Hematopoietic multipotent progenitor cell treated with erythropoietin and hydrocortisone succinate and interleukin-3 and kit ligand, for 15 days (in vitro differentiated cells): ENCODE results near the gene MAPT.

Experiments used
- DNase-seq: peaks from one replicate; pipeline ENCODE4 v3.0.0-alpha.2; 2015; ENCODE audit warnings: low spot score

MAPT gene

GRCh38 chr17:46028981-46029565 is 134.7 kb downstream of the MAPT start:
- no peak for DNase-seq

DNA sequence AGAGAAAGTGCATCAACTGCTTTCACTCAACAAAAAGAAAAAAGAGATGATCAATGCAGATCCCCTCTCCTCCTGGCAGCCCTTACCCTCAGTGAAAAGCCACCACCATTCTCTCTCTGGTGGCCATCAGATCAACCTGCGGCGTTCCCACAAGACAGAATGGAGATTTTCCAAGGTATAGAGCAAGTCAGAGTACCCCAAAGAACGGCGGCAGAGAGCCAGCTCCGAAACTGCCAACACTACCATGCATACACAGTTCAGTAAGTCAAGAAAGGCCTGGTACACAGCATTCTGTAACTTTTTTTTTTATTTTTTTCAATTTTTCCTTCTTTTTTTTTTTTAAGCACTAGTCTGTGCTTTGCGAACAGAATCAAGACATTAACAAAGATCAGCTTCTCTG is 135.3 kb downstream of the MAPT start:
- no peak for DNase-seq

GRCh38 chr17:46030752-46031151 is 136.4 kb downstream of the MAPT start:
- DNase-seq, result no peak

GRCh38 chr17:46031440-46031839 is 137.1 kb downstream of the MAPT start:
- no peak for DNase-seq

DNA sequence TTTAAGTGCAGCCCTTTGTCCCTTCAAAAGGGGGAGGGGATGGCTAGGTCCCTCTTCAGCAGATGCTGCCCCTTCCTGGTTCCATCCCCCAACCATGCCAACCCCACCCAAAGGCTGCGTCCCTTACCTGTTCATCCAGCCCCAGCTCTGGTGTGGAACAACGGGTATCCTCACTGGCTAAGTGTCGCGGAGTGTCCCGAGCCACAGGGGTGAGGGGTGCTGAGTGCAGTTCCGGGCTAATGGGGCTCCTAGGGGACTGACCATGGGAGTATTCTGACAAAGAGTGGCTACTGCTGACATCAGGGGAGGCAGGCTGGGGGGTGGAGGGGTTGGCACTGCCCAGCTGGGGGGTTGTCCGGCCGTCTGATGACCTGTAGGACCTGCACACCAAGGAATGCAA is 137.6 kb downstream of the MAPT start:
- no peak for DNase-seq

- DNase-seq, result no peak
These were observed 138.6 kb downstream of the MAPT start for GRCh38 chr17:46032909-46033308.

GRCh38 chr17:46033392-46033791 is 139.0 kb downstream of the MAPT start:
- DNase-seq, result no peak

- DNase-seq, result no peak
These were observed 140.9 kb downstream of the MAPT start for GRCh38 chr17:46035112-46035818.

DNA sequence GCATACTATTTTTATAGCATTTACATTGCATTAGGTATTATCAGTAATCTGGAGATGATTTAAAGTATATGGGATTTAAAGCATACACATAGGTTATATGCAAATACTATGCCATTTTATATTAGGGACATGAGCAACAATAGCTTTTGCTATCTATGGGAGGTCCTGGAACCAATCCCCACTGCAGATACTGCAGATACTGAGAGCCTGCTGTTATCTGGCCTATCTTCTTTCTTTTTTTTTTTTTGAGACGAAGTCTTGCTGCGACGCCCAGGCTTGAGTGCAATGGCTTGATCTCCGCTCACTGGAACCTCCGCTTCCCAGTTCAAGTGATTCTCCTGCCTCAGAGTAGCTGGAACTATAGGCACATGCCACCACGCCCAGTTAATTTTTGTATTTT is 142.1 kb downstream of the MAPT start:
- no peak for DNase-seq

GRCh38 chr17:46037722-46038255 is 143.4 kb downstream of the MAPT start:
- no peak for DNase-seq

GRCh38 chr17:46038414-46038813 is 144.1 kb downstream of the MAPT start:
- no peak for DNase-seq

DNA sequence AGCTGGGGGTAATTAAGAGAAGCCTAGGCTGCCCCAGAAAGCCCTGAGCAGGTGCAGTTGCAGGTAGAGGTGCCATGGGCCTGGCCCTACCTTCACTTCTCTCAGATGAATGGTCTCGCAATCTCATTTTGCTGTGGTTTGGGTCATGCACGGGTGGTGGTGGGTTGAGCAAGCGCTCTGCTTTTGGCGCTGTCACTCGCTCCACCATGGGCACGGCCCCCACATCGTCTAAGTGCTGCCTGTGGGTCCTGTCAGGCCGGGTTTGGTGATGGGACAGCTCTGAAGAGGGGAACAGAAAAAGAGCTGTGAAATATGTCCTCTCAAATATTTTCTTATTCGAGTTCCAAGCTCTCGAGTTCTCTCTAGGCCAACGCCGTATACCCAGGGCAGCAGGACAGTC is 144.6 kb downstream of the MAPT start:
- DNase-seq, result no peak

DNA sequence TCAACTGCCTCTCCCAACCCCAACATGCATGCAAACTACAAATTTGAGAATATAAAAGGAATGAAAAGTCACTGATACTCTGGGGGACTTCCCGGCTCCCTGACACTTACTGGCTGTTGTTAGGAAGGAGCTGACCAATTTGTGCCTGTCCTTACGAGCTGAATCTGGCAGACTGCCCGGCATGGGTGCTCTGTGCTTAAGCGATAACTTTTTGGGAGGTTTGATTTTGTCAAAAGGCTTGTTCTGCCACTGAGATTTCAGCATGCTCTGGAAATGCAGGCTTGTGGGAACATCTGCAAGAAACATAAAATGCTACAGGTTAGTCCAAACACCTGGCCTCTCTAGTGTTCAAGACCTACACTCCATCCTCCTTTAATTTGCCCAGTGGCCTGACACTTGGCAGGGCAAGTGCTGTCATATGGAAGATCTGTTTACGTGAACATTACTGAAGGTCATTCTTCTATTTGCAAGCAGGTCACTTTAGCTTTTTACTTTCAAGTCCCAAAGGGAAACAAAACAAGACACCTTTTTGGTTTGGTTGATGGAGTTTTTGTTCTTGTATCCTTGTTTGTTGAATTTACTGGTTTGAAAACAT is 145.3 kb downstream of the MAPT start:
- no peak for DNase-seq

- DNase-seq, result no peak
These were observed 147.9 kb downstream of the MAPT start for GRCh38 chr17:46042246-46042645.

DNA sequence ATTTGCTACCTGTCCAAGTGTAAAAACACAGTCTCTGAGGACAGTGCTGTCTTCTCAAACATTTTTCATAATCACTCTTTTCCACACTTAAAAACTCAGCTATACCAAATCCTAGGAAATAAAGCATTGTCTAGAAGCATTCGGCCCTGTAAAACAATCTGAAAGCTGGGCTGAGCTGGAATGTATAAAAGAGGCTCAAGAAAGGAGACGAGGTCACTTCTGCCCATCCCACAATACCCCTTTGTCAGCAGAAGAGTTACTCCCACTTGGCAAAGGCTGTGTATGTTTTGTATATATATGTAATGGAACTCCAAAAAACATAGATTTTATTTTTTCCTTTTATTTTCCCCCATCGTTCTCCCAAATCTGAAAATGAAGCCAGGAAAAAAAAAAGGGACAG is 148.6 kb downstream of the MAPT start:
- DNase-seq, result no peak

- no peak for DNase-seq
These were observed 149.3 kb downstream of the MAPT start for GRCh38 chr17:46043606-46044005.

GRCh38 chr17:46044286-46044928 is 150.1 kb downstream of the MAPT start:
- peak; percentile 84 for DNase-seq

- DNase-seq, result no peak
These were observed 150.6 kb downstream of the MAPT start for GRCh38 chr17:46044989-46045388.

DNA sequence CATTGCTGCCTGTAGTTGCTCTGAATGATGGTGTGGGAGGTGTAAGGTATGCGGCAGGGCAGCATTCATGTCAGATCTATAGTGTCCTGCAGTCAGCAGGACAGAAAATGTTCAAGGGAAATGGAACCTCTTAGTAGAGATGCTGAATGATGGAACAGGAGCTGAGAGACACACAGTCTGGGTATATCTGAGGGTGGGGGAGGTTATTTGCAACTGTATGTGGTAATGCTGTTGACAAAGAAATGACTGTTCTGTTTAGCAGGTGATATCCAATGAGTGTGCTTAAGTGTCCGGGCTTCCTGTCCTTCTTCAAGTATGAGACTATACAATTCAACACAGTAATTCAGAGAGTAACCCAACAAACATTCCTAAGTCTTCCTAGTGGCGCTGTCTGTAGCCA is 151.3 kb downstream of the MAPT start:
- DNase-seq, result no peak

DNA sequence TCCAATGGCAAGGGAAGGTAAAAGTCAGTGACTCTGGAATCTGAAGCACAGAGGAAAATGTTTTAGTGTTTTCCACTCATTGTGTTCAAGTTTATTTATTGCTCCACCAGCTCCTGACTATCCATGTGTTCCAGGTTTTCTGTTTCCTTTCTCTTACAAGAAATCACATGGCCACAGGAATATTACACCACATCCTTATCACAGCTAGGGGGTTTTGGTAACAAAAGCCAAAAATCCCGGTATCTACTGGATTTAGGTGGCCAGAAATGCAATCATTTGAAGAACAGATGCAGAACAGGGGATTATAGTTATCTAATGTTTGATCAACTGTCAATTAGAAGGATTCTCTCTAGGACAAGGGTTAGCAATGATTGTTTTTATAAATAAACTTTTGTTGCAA is 152.6 kb downstream of the MAPT start:
- DNase-seq, result no peak

DNA sequence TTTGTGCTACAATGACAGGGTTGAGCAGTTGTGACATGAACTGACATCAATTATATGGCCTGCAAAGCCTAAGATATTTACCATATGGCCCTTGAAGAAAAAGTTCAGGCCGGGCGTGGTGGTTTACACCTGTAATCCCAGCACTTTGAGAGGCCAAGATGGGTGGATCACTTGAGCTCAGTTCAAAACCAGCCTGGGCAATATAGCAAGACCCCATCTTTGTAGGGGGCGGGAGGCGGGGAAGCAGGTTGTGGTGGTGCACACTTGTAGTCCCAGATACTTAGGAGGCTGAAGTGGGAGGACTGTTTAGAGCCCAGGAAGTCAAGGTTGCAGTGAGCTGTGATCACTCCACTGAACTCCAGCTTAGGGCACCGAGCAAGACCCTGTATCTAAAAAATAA is 153.0 kb downstream of the MAPT start:
- no peak for DNase-seq

DNA sequence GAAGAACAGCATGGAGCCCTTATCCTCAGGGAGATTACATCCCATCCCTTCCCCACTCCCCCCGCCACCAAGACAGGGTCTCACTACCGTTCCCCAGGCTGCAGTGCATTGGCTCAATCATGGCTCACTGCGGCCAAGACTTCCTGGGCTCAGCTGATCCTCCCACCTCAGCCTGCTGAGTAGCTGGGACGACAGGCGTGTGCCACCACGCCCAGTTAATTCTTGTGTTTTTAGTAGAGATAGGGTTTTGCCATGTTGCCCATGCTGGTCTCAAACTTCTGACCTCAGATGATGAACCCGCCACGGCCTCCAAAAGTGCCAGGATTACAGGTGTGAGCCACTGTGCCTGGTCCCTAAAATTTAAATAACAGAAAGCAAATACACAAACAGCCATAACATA is 153.5 kb downstream of the MAPT start:
- DNase-seq, result peak; percentile 31

DNA sequence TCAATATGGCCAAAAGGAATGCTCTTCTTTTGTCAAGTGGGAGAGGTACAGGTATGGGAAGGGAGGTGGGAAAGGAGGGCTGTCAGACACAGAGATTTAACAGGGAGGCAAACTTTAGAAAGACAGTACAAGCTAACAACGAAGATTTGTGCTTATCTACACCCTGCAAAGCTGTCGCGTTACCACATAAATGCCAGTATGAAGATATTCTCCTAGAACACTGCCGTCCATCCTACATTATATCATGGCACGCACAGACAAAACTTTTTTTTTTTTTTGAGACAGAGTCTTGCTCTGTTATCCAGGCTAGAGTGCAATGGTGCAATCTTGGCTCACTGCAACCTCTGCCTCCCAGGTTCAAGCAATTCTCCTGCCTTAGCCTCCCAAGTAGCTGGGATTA is 155.3 kb downstream of the MAPT start:
- DNase-seq, result no peak
